ENCODE data around the gene EPB41. TPM values are rescaled to one million over a fixed set of nuclear protein-coding genes. Genes with fewer than 3 reads are reported as not detected.

The EPB41 gene
- polyA plus RNA-seq, 6 donors from 2014 or later = 46.6 to 72.0 (median 62.5) TPM

DNA sequence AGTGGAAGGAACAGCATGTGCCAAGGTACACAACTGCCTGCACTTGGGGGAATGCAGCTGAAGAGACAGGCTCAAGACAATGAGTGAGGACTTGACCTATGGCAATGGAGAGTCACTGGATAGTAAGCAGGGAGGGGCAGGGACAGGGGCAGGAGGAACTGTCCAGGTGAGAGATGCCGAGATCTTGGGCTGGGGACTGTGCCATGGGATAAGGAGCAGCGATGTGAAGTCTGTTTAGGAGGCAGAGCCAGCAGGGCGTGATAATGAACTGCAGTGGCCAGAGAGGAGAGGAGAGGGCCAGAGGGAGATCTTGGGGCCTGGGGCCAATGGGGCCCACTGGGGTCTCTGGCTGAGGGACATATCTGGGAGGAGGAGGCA lies 17.8 kb upstream of the EPB41 start:
- Mint-ChIP-seq H3K36me3 (peaks cover 0 to 8% of the 10 kb centered on the region in 2 donors), H3K4me3 (peak overlapping the region in 1 of 8 donors; percentile 8), H3K27me3 (no peaks in the 10 kb centered on the region), H3K27ac (peak overlapping the region in 4 of 6 donors; percentile 50 to 70 (median 59)), H3K9me3 (no peaks in the 10 kb centered on the region), H3K4me1 (peaks cover 32 to 45% (median 37%) of the 10 kb centered on the region in 3 donors)
- DNase-seq = no peak
- no peak for ATAC-seq (ENCODE audit: low read depth in 2 of 2)

DNA sequence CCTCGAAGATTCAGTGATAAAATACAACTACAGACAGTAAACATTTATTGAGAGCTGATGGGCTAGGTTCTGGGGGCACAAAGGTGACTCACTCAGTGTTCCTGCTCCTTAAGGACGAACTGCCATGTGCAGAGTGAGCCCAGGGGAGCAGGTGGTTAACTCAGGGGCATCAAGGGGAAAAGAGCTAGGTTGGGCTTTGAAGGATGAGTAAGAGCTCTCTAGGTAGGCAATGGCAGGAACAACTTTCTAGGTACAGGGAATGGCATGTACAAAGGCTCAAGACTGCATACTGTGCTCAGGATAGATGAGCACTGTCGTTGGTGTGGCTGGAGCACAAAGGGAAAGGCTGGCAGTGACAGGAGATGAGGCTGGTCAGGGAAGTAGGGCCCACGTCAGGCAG lies 16.6 kb upstream of the EPB41 start:
- DNase-seq = no peak
- ATAC-seq (ENCODE audit: low read depth in 2 of 2) = no peak
- Mint-ChIP-seq H3K27ac (peak overlapping the region in 5 of 6 donors; percentile 32 to 81 (median 60)), H3K36me3 (peaks cover 0 to 8% of the 10 kb centered on the region in 2 donors), H3K4me1 (peaks cover 36 to 42% (median 37%) of the 10 kb centered on the region in 3 donors), H3K27me3 (no peaks in the 10 kb centered on the region), H3K4me3 (peak overlapping the region in 1 of 8 donors; percentile 57), H3K9me3 (no peaks in the 10 kb centered on the region)

DNA sequence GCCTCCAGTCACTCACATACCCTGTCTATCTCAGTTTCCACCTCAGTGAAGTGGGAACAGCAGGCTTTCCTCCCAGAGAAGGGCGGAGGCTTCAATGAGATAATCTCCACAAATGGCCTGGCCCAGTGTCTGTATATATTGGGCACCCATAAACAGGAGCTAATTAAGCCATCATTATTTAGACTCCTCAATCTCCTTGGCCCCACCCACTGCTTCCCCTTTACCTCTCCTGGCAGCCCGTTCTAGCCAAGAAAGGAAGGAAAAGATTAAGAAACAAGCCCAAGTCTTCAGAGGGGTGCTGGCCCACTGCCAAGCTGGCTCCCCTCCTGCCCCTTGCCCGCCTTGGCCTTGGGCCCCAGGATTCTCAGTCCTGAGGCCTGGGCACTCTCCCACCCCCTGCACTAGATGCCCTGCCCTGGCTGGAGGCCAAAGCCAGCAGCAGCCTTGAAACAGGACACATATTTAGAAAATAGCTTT lies 15.9 kb upstream of the EPB41 start:
- Mint-ChIP-seq H3K4me1 (peaks cover 37 to 41% (median 38%) of the 10 kb centered on the region in 3 donors), H3K27ac (peak overlapping the region in 4 of 6 donors; percentile 8 to 81 (median 69)), H3K27me3 (no peaks in the 10 kb centered on the region), H3K9me3 (no peaks in the 10 kb centered on the region), H3K36me3 (peaks cover 0 to 8% of the 10 kb centered on the region in 2 donors), H3K4me3 (peak overlapping the region in 1 of 8 donors; percentile 18)
- ATAC-seq (ENCODE audit: low read depth in 2 of 2) (no peak), DNase-seq (no peak)

DNA sequence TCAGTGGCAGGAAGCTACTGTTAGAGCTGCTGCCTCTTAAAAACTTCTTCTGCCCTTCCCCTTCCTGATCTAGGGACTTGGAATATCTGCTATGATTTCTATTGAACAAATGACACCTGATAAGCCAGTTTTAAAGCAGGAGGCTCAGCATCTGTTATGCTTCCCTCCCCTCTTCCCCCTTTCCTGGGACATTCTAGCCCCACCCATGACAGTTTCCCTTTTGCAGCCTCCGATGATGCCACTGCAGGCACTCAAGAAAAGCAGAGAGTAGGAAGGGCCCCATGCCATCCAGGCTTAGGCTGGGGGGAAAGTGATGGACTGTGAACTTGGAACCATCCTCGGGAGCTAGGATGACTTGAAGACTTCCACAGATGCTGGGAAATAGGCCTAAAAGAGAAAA lies 15.1 kb upstream of the EPB41 start:
- Mint-ChIP-seq H3K4me3 (peak overlapping the region in 1 of 8 donors; percentile 13), H3K27me3 (no peaks in the 10 kb centered on the region), H3K36me3 (peaks cover 0 to 10% of the 10 kb centered on the region in 2 donors), H3K27ac (peak overlapping the region in 3 of 6 donors; percentile 78 to 83 (median 81)), H3K4me1 (peaks cover 37 to 40% (median 39%) of the 10 kb centered on the region in 3 donors), H3K9me3 (no peaks in the 10 kb centered on the region)
- DNase-seq (no peak), ATAC-seq (ENCODE audit: low read depth in 2 of 2) (no peak)

DNA sequence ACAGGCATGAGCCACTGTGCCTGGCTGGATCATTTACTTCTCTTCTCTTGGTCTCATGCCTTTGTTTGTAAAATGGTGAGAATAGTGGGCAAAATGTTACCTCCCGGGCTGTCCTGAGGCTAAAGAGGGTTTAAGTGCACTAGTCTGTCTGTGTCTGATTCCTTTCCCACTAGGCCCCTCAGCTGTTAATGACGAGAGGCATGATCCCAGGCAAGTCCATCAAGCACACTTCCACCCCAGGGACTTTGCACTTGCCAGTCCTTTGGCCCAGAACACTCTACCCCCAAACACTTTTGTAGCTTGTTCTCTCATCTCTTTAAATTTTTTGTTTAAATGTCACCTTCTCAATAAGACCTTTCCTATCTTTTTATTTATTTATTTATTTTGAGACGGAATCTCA lies 13.8 kb upstream of the EPB41 start:
- Mint-ChIP-seq H3K27ac (no peak overlapping the region), H3K4me1 (peaks cover 37 to 40% (median 39%) of the 10 kb centered on the region in 3 donors), H3K4me3 (peak overlapping the region in 1 of 8 donors; percentile 58), H3K27me3 (no peaks in the 10 kb centered on the region), H3K36me3 (peaks cover 0 to 12% of the 10 kb centered on the region in 2 donors), H3K9me3 (no peaks in the 10 kb centered on the region)
- DNase-seq (no peak), ATAC-seq (ENCODE audit: low read depth in 2 of 2) (no peak)

DNA sequence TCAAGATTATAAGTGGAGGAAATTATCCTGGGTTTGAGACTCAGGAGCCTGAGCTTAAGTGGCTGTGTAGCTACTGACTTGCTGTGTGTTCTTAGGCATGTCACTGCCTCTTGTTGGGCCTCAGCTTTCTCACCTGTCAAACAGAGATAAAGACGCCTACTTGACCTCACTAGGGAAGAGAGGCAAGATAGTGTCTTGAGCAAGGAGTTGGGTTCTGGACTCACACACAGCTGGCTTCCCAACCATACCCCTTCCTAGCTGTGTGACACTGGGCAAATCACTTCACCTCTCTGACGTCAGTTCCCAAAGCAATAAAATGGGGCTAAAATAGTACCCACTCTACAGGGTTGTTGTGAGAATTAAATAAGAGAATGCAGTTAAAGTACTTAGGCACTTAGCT lies 11.6 kb upstream of the EPB41 start:
- H3K4me3 Mint-ChIP-seq = no peak overlapping the region
- no peaks in the 10 kb centered on the region for H3K27me3 Mint-ChIP-seq
- H3K4me1 Mint-ChIP-seq = peaks cover 25 to 31% (median 28%) of the 10 kb centered on the region in 3 donors
- no peak for ATAC-seq (ENCODE audit: low read depth in 2 of 2)
- H3K27ac Mint-ChIP-seq = peak overlapping the region in 2 of 6 donors; percentile 12 to 38
- H3K9me3 Mint-ChIP-seq = no peaks in the 10 kb centered on the region
- DNase-seq = no peak
- H3K36me3 Mint-ChIP-seq = peaks cover 0 to 12% of the 10 kb centered on the region in 2 donors

DNA sequence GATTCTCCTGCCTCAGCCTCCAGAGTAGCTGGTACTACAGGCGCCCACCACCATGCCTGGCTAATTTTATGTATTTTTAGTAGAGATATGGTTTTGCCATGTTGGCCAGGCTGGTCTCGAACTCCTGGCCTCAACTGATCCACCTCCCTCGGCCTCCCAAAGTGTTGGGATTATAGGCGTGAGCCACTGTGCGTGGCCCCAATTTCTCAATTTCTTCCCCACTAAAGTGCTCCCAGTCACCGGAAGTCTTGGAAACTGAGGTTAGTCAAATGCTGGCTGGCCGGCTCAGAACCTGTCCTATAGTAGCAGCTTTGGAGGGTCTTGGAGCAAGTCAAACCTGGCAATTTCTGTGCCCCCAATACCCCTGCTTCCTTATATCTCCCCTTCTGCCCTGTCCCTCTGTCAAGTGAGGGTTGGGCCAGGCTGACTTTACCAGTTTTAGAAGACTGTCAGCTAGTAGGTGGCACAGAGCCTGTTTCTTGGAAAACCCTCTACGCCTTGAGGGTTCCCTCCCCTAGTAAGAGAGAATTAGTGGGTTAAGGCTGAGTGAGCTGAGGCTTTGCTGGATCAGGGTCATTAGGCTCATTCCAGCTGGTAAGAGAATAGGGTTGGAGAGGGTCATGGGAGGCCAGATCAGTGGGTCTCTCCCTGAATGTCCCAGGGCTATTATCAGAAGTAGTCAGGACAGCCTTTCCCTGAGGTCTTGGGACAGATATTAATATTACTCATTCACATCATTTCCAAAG lies 8.3 kb upstream of the EPB41 start:
- no peaks in the 10 kb centered on the region for H3K9me3 Mint-ChIP-seq

DNA sequence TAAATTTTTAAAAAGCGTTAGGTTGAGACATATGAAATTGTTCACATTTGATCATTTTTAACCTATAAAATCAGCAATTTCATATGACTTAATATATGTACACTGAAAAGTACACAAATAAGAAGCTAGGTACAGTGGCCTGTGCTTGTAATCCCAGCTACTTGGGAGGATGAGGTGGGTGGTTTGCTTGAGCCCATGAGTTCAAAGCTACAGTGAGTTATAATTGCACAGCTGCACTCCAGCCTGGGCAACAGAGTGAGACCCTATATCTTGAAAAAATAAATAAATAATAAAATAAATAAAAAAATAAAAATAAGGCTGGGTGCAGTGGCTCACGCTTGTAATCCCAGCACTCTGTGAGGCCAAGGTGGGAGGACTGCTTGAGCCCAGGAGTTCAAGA lies 5.2 kb upstream of the EPB41 start:
- H3K36me3 Mint-ChIP-seq = peaks cover 0 to 3% of the 10 kb centered on the region in 2 donors
- DNase-seq = no peak
- H3K4me3 Mint-ChIP-seq = no peak overlapping the region
- H3K27me3 Mint-ChIP-seq = no peaks in the 10 kb centered on the region
- peak overlapping the region in 1 of 6 donors; percentile 54 for H3K27ac Mint-ChIP-seq
- peaks cover 13 to 19% (median 17%) of the 10 kb centered on the region in 3 donors for H3K4me1 Mint-ChIP-seq
- no peaks in the 10 kb centered on the region for H3K9me3 Mint-ChIP-seq
- ATAC-seq (ENCODE audit: low read depth in 2 of 2) = no peak

More for the DNA sequence above, 8.3 kb upstream of the EPB41 start:
- H3K36me3 Mint-ChIP-seq = peaks cover 0 to 5% of the 10 kb centered on the region in 2 donors
- no peaks in the 10 kb centered on the region for H3K27me3 Mint-ChIP-seq
- no peak overlapping the region for H3K4me3 Mint-ChIP-seq
- ATAC-seq (ENCODE audit: low read depth in 2 of 2) (no peak), DNase-seq (no peak)
- H3K27ac Mint-ChIP-seq = peak overlapping the region in 3 of 6 donors; percentile 43 to 86 (median 77)
- peaks cover 13 to 15% (median 13%) of the 10 kb centered on the region in 3 donors for H3K4me1 Mint-ChIP-seq

DNA sequence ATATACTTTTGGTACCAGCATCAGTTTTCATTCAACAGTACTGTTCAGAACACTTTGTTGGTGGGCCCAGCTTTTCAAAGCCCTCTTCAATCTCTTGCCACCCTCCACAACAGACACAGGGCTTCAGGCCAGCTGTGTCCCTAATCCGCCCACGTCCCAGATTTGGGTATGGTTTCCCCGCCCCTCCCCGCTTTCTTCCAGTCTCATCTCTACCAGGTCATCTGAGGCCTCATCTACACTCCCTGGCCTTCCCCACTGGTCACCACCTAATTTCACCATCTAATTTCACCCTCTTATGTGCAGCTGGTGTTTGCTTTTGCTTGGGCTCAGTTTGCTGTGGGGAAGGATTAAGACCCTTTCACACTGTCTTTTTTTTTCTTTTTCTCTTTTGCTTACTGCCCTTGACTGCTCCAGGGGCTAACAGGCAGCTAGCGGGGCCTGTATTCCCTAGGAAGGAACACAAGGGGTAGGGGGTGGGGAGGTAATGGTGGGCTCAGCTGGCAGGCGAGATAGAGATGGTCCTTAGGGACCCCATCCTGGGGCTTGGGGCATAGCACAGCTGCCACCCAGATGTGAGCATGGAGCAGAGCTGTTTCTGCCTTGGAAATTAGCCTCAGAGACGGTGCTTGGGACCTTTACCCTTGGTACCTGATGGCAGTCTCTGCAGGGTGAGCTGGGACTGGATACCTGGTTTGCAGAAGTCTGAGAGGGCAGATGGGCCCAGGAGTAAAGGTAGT lies 3.8 kb upstream of the EPB41 start:
- Mint-ChIP-seq H3K9me3 (no peaks in the 10 kb centered on the region), H3K4me1 (peaks cover 16 to 24% (median 21%) of the 10 kb centered on the region in 3 donors), H3K36me3 (no peaks in the 10 kb centered on the region), H3K27ac (peak overlapping the region in 3 of 6 donors; percentile 76 to 85 (median 76)), H3K4me3 (peak overlapping the region in 2 of 8 donors; percentile 19 to 43), H3K27me3 (no peaks in the 10 kb centered on the region)
- no peak for DNase-seq
- ATAC-seq (ENCODE audit: low read depth in 2 of 2) = no peak

DNA sequence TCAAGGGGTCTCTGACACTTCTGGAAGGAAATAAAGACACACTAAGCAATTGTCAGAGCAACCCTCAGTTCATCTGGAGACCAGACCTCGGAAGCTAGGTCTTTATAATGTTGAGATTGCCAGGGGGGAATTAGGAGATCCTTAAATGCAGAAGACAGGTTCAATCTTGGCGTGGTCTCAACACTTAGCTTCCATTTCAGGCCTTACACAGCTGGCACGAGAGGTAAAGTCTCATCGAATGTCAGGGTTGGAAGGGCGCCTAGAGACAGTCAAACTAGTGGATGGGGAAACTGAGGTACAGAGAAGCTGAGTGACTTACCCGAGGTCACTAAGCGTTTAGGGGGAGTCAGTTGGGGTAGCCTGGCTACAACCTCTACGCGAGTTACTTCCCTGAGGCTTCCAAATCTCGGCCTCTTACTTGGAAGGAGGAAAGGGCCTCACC lies 562 bp upstream of the EPB41 start:
- H3K4me1 Mint-ChIP-seq = peaks cover 30 to 52% (median 51%) of the 10 kb centered on the region in 3 donors

DNA sequence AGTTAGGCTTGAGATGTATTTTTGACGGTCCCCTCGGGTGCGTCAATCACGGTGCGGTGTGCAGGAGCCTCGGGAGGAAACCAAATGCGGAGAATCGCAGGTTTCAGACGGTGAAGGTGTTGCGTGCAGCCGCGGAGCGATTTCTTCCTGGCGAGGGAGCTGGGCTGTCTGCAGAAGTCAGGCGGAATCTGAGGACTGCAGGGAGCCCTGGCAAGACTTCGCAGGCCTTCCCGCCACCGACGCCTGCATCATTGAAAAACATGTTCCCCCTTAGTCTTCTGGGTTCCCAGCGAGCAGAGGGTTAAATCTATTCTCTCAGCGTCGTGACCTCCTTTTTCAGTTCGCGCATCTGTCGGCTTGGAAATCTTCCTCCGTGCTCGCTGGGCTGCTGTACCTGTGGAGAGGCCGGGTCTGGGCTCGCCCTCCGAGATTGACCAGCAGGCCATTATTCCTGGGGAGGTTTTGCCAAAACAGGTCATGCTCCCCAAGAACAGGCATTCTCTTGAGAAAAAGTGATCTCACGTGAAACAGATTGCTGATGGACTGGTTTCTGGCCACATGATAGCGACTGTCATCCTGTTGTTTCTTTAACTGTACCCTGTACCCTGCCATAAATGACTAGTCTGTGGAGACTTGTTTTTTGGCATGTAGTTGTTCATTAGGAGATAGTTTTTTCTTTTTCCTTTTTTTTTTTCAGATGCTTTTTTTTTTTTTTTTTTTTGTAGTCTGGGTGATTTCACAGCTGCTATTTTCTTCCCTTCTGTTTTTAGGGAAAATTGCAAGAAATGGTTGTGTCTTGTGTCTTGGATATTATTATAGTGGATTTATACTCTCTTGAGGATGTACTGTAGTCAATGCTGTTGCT lies 894 bp downstream of the EPB41 start:
- Mint-ChIP-seq H3K27me3 (no peaks in the 10 kb centered on the region), H3K4me3 (peak overlapping the region; percentile 86 to 99 (median 97)), H3K36me3 (no peaks in the 10 kb centered on the region), H3K27ac (peak overlapping the region; percentile 57 to 96 (median 82)), H3K9me3 (no peaks in the 10 kb centered on the region), H3K4me1 (peaks cover 36 to 61% (median 53%) of the 10 kb centered on the region in 3 donors)
- peak; percentile 20 for DNase-seq
- ATAC-seq (ENCODE audit: low read depth in 2 of 2) = peak; percentile 12 to 13

More for the DNA sequence above, 562 bp upstream of the EPB41 start:
- DNase-seq (no peak), ATAC-seq (ENCODE audit: low read depth in 2 of 2) (no peak)
- Mint-ChIP-seq H3K27me3 (no peaks in the 10 kb centered on the region), H3K4me3 (peak overlapping the region; percentile 86 to 99 (median 94)), H3K9me3 (no peaks in the 10 kb centered on the region), H3K36me3 (no peaks in the 10 kb centered on the region), H3K27ac (peak overlapping the region; percentile 39 to 96 (median 87))

DNA sequence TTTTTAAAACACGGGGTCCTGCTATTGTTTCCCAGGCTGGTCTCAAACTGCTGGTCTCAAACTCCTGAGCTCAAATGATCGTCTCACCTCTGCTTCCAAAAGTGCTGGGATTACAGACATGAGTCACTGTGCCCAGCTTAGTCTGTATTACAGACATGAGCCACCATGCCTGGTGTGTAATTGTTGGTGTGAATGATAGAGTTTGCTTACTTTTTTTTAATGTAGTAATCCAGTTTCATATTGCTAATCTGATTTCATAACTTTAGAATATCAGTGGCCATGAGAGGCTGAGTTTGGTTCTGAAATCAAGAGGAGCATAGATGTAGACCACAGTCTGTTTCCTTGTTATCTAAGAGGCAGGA lies 3.4 kb downstream of the EPB41 start:
- peaks cover 36 to 68% (median 61%) of the 10 kb centered on the region in 3 donors for H3K4me1 Mint-ChIP-seq
- no peaks in the 10 kb centered on the region for H3K9me3 Mint-ChIP-seq
- H3K27ac Mint-ChIP-seq = peak overlapping the region in 2 of 6 donors; percentile 47 to 63
- peak overlapping the region in 3 of 8 donors; percentile 29 to 53 (median 33) for H3K4me3 Mint-ChIP-seq
- H3K36me3 Mint-ChIP-seq = no peaks in the 10 kb centered on the region
- DNase-seq = no peak
- no peak for ATAC-seq (ENCODE audit: low read depth in 2 of 2)
- H3K27me3 Mint-ChIP-seq = no peaks in the 10 kb centered on the region
